NCI-H2081 (cell line): ENCODE data around the gene ASMTL.
"Not testable (repeated sequence)": the region's sequence is repeated elsewhere in the genome, so short reads cannot be mapped to it uniquely, and the experiment has no call there.

Experiments
- DNase-seq, 2 experiments: peaks; one replicate each; lab custom pipeline; 2025; lab: John Stamatoyannopoulos, UW

The ASMTL gene

GRCh38 chrX:1433646-1434357 is 18.9 kb downstream of the ASMTL start:
- DNase-seq = no peak

GRCh38 chrX:1430451-1430850 is 22.3 kb downstream of the ASMTL start:
- no peak for DNase-seq

- DNase-seq = no peak
These were observed 25.0 kb downstream of the ASMTL start for GRCh38 chrX:1427756-1428155.

GRCh38 chrX:1426321-1426720 is 26.4 kb downstream of the ASMTL start:
- DNase-seq = not testable (repeated sequence)

- no peak for DNase-seq
These were observed 27.3 kb downstream of the ASMTL start for GRCh38 chrX:1425381-1425780.

GRCh38 chrX:1424147-1424851 is 28.4 kb downstream of the ASMTL start:
- no peak for DNase-seq

GRCh38 chrX:1423215-1423614 is 29.5 kb downstream of the ASMTL start:
- DNase-seq = no peak

GRCh38 chrX:1422135-1422465 is 30.6 kb downstream of the ASMTL start:
- no peak for DNase-seq

- DNase-seq = no peak
These were observed 31.1 kb downstream of the ASMTL start for GRCh38 chrX:1421433-1422134.

- DNase-seq = no peak
These were observed 32.3 kb downstream of the ASMTL start for GRCh38 chrX:1420371-1420770.

- DNase-seq = no peak
These were observed 33.0 kb downstream of the ASMTL start for GRCh38 chrX:1419545-1420355.

GRCh38 chrX:1418901-1419544 is 33.7 kb downstream of the ASMTL start:
- no peak for DNase-seq

- DNase-seq = no peak
These were observed 34.6 kb downstream of the ASMTL start for GRCh38 chrX:1417921-1418771.

- no peak for DNase-seq
These were observed 35.5 kb downstream of the ASMTL start for GRCh38 chrX:1416965-1417760.

GRCh38 chrX:1416327-1416784 is 36.4 kb downstream of the ASMTL start:
- no peak for DNase-seq

GRCh38 chrX:1412551-1413161 is 40.1 kb downstream of the ASMTL start:
- DNase-seq = no peak

GRCh38 chrX:1411326-1411725 is 41.4 kb downstream of the ASMTL start:
- no peak for DNase-seq

- DNase-seq = no peak
These were observed 45.7 kb downstream of the ASMTL start for GRCh38 chrX:1407035-1407434.

- not testable (repeated sequence) for DNase-seq
These were observed 46.9 kb downstream of the ASMTL start for GRCh38 chrX:1405769-1406168.
